Skin epidermis (tissue), 12 donors: ENCODE results near the gene ARHGAP22.
"Not testable (repeated sequence)": the region's sequence is repeated elsewhere in the genome, so short reads cannot be mapped to it uniquely, and the experiment has no call there.

Experiments used
- H3K27ac ChIP-seq, 21 experiments: fragments of 200-600 bp; sonication (generic) in 11 of 21; one replicate each; pipeline ENCODE4 v1.5.0; 2020; ENCODE audit warnings: mild to moderate bottlenecking in 3 of 21, inconsistent platforms in 2 of 21, moderate library complexity in 2 of 21
- H3K4me3 ChIP-seq, 7 experiments: fragments of 200-600 bp; sonication (generic) in 2 of 7; one replicate each; pipeline ENCODE4 v1.5.0; 2020; ENCODE audit warnings: inconsistent platforms in 2 of 7, mild to moderate bottlenecking in 2 of 7, moderate library complexity in 1 of 7

The ARHGAP22 gene

GRCh38 chr10:48604991-48605508 is at the start of gene ARHGAP22:
ARHGAP22 (minus strand) TSS chr10:48605073; CDS start chr10:48604796, 277 bp downstream.
- peak within 1 kb of the TSS in 9 of 21 experiments; percentile 8 to 78 (median 54) for H3K27ac ChIP-seq
- H3K4me3 ChIP-seq = peak within 1 kb of the TSS; percentile 18 to 37 (median 31)

GRCh38 chr10:48653944-48654698 is 49.2 kb upstream of the ARHGAP22 start:
- Histone ChIP-seq H3K4me3 (no peak overlapping the region), H3K27ac (no peak overlapping the region)

GRCh38 chr10:48653347-48653746 is 48.5 kb upstream of the ARHGAP22 start:
- Histone ChIP-seq H3K4me3 (no peak overlapping the region), H3K27ac (no peak overlapping the region)

- Histone ChIP-seq H3K27ac (no peak overlapping the region), H3K4me3 (no peak overlapping the region)
Measured at GRCh38 chr10:48652344-48652743, 47.5 kb upstream of the ARHGAP22 start.

- Histone ChIP-seq H3K27ac (no peak overlapping the region), H3K4me3 (no peak overlapping the region)
Measured at GRCh38 chr10:48651839-48652238, 47.0 kb upstream of the ARHGAP22 start.

- Histone ChIP-seq H3K27ac (no peak overlapping the region), H3K4me3 (no peak overlapping the region)
Measured at GRCh38 chr10:48651293-48651692, 46.4 kb upstream of the ARHGAP22 start.

- Histone ChIP-seq H3K4me3 (no peak overlapping the region), H3K27ac (no peak overlapping the region)
Measured at GRCh38 chr10:48649349-48649944, 44.6 kb upstream of the ARHGAP22 start.

- Histone ChIP-seq H3K27ac (no peak overlapping the region), H3K4me3 (no peak overlapping the region)
Measured at GRCh38 chr10:48648172-48648942, 43.5 kb upstream of the ARHGAP22 start.

- H3K4me3 ChIP-seq, H3K27ac ChIP-seq: not testable (repeated sequence)
Measured at GRCh38 chr10:48647073-48647472, 42.2 kb upstream of the ARHGAP22 start.

- Histone ChIP-seq H3K27ac (no peak overlapping the region), H3K4me3 (no peak overlapping the region)
Measured at GRCh38 chr10:48645600-48645999, 40.7 kb upstream of the ARHGAP22 start.

- H3K4me3 ChIP-seq, H3K27ac ChIP-seq: not testable (repeated sequence)
Measured at GRCh38 chr10:48641099-48641690, 36.3 kb upstream of the ARHGAP22 start.

GRCh38 chr10:48640326-48640725 is 35.5 kb upstream of the ARHGAP22 start:
- no peak overlapping the region for H3K4me3 ChIP-seq
- H3K27ac ChIP-seq = peak overlapping the region in 1 of 21 experiments; percentile 6

GRCh38 chr10:48639632-48640031 is 34.8 kb upstream of the ARHGAP22 start:
- H3K27ac ChIP-seq = peak overlapping the region in 4 of 21 experiments; percentile 6 to 30 (median 18)
- H3K4me3 ChIP-seq = no peak overlapping the region

GRCh38 chr10:48638739-48639527 is 34.1 kb upstream of the ARHGAP22 start:
- Histone ChIP-seq H3K27ac (peak overlapping the region in 4 of 21 experiments; percentile 16 to 51 (median 26)), H3K4me3 (no peak overlapping the region)

GRCh38 chr10:48638158-48638557 is 33.3 kb upstream of the ARHGAP22 start:
- Histone ChIP-seq H3K4me3 (no peak overlapping the region), H3K27ac (peak overlapping the region in 1 of 21 experiments; percentile 51)

GRCh38 chr10:48636901-48637300 is 32.0 kb upstream of the ARHGAP22 start:
- no peak overlapping the region for H3K4me3 ChIP-seq
- no peak overlapping the region for H3K27ac ChIP-seq

- Histone ChIP-seq H3K4me3 (no peak overlapping the region), H3K27ac (no peak overlapping the region)
Measured at GRCh38 chr10:48636231-48636630, 31.4 kb upstream of the ARHGAP22 start.

GRCh38 chr10:48634984-48635557 is 30.2 kb upstream of the ARHGAP22 start:
- no peak overlapping the region for H3K4me3 ChIP-seq
- H3K27ac ChIP-seq = peak overlapping the region in 13 of 21 experiments; percentile 8 to 79 (median 48)
